HepG2 (cell line): Measurements from ENCODE around the gene CSNK1G3. TPM values are rescaled to one million over a fixed set of nuclear protein-coding genes. Genes with fewer than 3 reads are reported as not detected.

Source experiments
- ATAC-seq: fragments of 200-7000 bp; cut with Tn5 transposase; 3 replicates; pipeline ENCODE4 v1.9.1; 2020; ENCODE audit warnings: mild to moderate bottlenecking, moderate library complexity
- BruUV-seq: library from RNA; stranded (reverse); fragments of 400-500 nt; replicated peaks from 2 replicates; lab custom pipeline; 2021; lab: Mats Ljungman, UMichigan
- CTCF ChIA-PET: fragments of 300-600 bp; formaldehyde crosslinking; extraction: SDS; loops from one replicate; lab custom pipeline; 2021; ENCODE audit warnings: low total read pairs, inconsistent platforms, low intra/inter-chr PET ratio; lab: Yijun Ruan, JAX
- POLR2A ChIA-PET: fragments of 350-600 bp; sonication (Branson Sonifier 250); formaldehyde crosslinking; loops from one replicate; lab custom pipeline; 2020; ENCODE audit warnings: antibody characterized with exemption, inconsistent platforms; lab: Yijun Ruan, JAX
- DNase-seq: peaks from one replicate; pipeline ENCODE4 v3.0.0-alpha.2; 2015; ENCODE audit warnings: low spot score
- FAIRE-seq: peaks from 3 replicates; lab custom pipeline; 2011; peaks lifted over from hg19 to GRCh38; lab: Jason Lieb, UNC
- H2AFZ ChIP-seq: one replicate; pipeline ENCODE4 v1.6.1; 2011; ENCODE audit warnings: low read length, inconsistent platforms
- H3K27ac ChIP-seq: fragments of 300-600 bp; 3 replicates; pipeline ENCODE4 v1.8.0; 2011; ENCODE audit warnings: mixed run types, mild to moderate bottlenecking, mixed read lengths, low read length, inconsistent platforms; ENCODE audit not compliant: insufficient read depth; ENCODE audit errors: extremely low read length
- H3K27me3 ChIP-seq, 2 experiments: fragments of 200-600 bp in 1 of 2; 2 replicates in 1 of 2; 3 replicates in 1 of 2; pipeline versions ENCODE4 v1.6.0 to v1.8.0; 2011; ENCODE audit warnings: low read length in 2 of 2, mild to moderate bottlenecking in 2 of 2, moderate library complexity in 2 of 2, inconsistent platforms in 1 of 2; ENCODE audit not compliant: insufficient read depth in 2 of 2, control insufficient read depth in 1 of 2
- H3K36me3 ChIP-seq, 2 experiments: fragments of 200-600 bp in 1 of 2; replicated peaks in 1 of 2; 2 replicates in 1 of 2; 3 replicates in 1 of 2; pipeline versions ENCODE4 v1.5.1 to v1.8.0; 2011; ENCODE audit warnings: low read length in 2 of 2, inconsistent platforms in 1 of 2; ENCODE audit not compliant: insufficient read depth in 2 of 2, control insufficient read depth in 1 of 2
- H3K4me1 ChIP-seq: 2 replicates; pipeline ENCODE4 v1.5.1; 2012; ENCODE audit warnings: low read length, inconsistent platforms; ENCODE audit not compliant: insufficient read depth
- H3K4me2 ChIP-seq: 2 replicates; pipeline ENCODE4 v1.6.0; 2011; ENCODE audit warnings: low read depth, low read length, inconsistent platforms
- H3K4me3 ChIP-seq, 3 experiments: fragments of 200-600 bp in 1 of 3; sonication (generic), shearing (Covaris generic) in 1 of 3; replicated peaks in 1 of 3; 2 replicates each; pipeline ENCODE4 v1.5.1; 2011 to 2016; ENCODE audit warnings: low read length in 3 of 3, inconsistent platforms in 2 of 3, low read depth in 2 of 3, mild to moderate bottlenecking in 2 of 3, control low read depth in 1 of 3, mixed read lengths in 1 of 3; ENCODE audit not compliant: insufficient read depth in 1 of 3
- H3K79me2 ChIP-seq: one replicate; pipeline ENCODE4 v1.6.1; 2011; ENCODE audit warnings: low read length, inconsistent platforms; ENCODE audit not compliant: insufficient read depth
- H3K9ac ChIP-seq: 2 replicates; pipeline ENCODE4 v1.6.0; 2011; ENCODE audit warnings: mild to moderate bottlenecking, low read depth, low read length, inconsistent platforms; ENCODE audit not compliant: insufficient read depth
- H3K9me3 ChIP-seq: 2 replicates; pipeline ENCODE4 v1.5.1; 2012; ENCODE audit warnings: mild to moderate bottlenecking, low read length
- H4K20me1 ChIP-seq: 2 replicates; pipeline ENCODE4 v1.6.0; 2011; ENCODE audit warnings: inconsistent platforms, mild to moderate bottlenecking, low read length, moderate library complexity; ENCODE audit not compliant: insufficient read depth
- AKAP8 ChIP-seq: sonication (generic); formaldehyde crosslinking; IDR thresholded peaks from 2 replicates; pipeline ENCODE4 v1.5.1; 2020; ENCODE audit warnings: mild to moderate bottlenecking, missing genetic modification reagents
- CCDC6 ChIP-seq: sonication (generic); formaldehyde crosslinking; IDR thresholded peaks from 2 replicates; pipeline ENCODE4 v1.8.1; 2022; ENCODE audit warnings: mild to moderate bottlenecking, missing genetic modification reagents, moderate library complexity
- CREB1 ChIP-seq, 2 experiments: fragments of 450-650 bp in 1 of 2; IDR thresholded peaks; 2 replicates each; pipeline ENCODE4 v1.6.1; 2016 to 2017; ENCODE audit warnings: control low read depth in 1 of 2, mild to moderate bottlenecking in 1 of 2, missing compliant biosample characterization in 1 of 2, missing genetic modification characterization in 1 of 2
- GPN1 ChIP-seq: sonication (generic); formaldehyde crosslinking; IDR thresholded peaks from 2 replicates; pipeline ENCODE4 v1.5.1; 2020; ENCODE audit warnings: missing genetic modification reagents, borderline replicate concordance
- HNRNPL ChIP-seq: fragments of 200-400 bp; formaldehyde crosslinking; IDR thresholded peaks from 2 replicates; pipeline ENCODE4 v1.6.1; 2017; ENCODE audit warnings: mild to moderate bottlenecking, low read depth, low read length
- ISX ChIP-seq: sonication (generic); formaldehyde crosslinking; conservative IDR thresholded peaks from 2 replicates; pipeline ENCODE4 v1.5.0; 2020; ENCODE audit warnings: missing genetic modification reagents
- KDM6A ChIP-seq: IDR thresholded peaks from 2 replicates; pipeline ENCODE4 v1.6.1; 2016; ENCODE audit warnings: low read depth
- NFKBIZ ChIP-seq: IDR thresholded peaks from 2 replicates; pipeline ENCODE4 v1.6.1; 2018; ENCODE audit warnings: missing genetic modification reagents, missing compliant biosample characterization
- PRPF4 ChIP-seq: fragments of 200-400 bp; formaldehyde crosslinking; IDR thresholded peaks from 2 replicates; pipeline ENCODE4 v1.6.1; 2016; ENCODE audit warnings: low read length, low read depth; ENCODE audit not compliant: poor library complexity, severe bottlenecking
- SRSF9 ChIP-seq: fragments of 200-400 bp; formaldehyde crosslinking; IDR thresholded peaks from 2 replicates; pipeline ENCODE4 v1.6.1; 2018; ENCODE audit warnings: borderline replicate concordance, mild to moderate bottlenecking, low read depth, low read length; ENCODE audit not compliant: insufficient read depth, poor library complexity, severe bottlenecking
- SRY ChIP-seq: sonication (generic); formaldehyde crosslinking; IDR thresholded peaks from 2 replicates; pipeline ENCODE4 v1.8.0; 2022; ENCODE audit warnings: mild to moderate bottlenecking, missing genetic modification reagents
- TAF15 ChIP-seq: fragments of 200-400 bp; formaldehyde crosslinking; IDR thresholded peaks from one replicate; pipeline ENCODE4 v1.6.1; 2018; ENCODE audit warnings: mild to moderate bottlenecking, low read depth, low read length; ENCODE audit not compliant: poor library complexity, severe bottlenecking
- TGIF2 ChIP-seq: IDR thresholded peaks from 2 replicates; pipeline ENCODE4 v1.6.1; 2016; ENCODE audit warnings: control low read depth, missing compliant biosample characterization
- YEATS2 ChIP-seq: sonication (generic); formaldehyde crosslinking; IDR thresholded peaks from 2 replicates; pipeline ENCODE4 v1.4.0; 2020; ENCODE audit warnings: missing genetic modification reagents, borderline replicate concordance
- ZNF329 ChIP-seq: sonication (generic); formaldehyde crosslinking; IDR thresholded peaks from 2 replicates; pipeline ENCODE4 v1.9.0; 2021; ENCODE audit warnings: low read depth, mild to moderate bottlenecking, missing genetic modification reagents
- ZNF431 ChIP-seq: sonication (generic); formaldehyde crosslinking; IDR thresholded peaks from 2 replicates; pipeline ENCODE4 v1.9.0; 2022; ENCODE audit warnings: missing genetic modification reagents, low read depth, mild to moderate bottlenecking, borderline replicate concordance
- ZNF616 ChIP-seq: sonication (generic); formaldehyde crosslinking; IDR thresholded peaks from 2 replicates; pipeline ENCODE4 v1.5.0; 2020; ENCODE audit warnings: low read depth, mild to moderate bottlenecking, missing genetic modification reagents
- ZNF766 ChIP-seq: sonication (generic); formaldehyde crosslinking; IDR thresholded peaks from 2 replicates; pipeline ENCODE4 v1.5.0; 2020; ENCODE audit warnings: missing genetic modification reagents, borderline replicate concordance
- ZNF83 ChIP-seq: sonication (generic); formaldehyde crosslinking; IDR thresholded peaks from 2 replicates; pipeline ENCODE4 v1.4.0; 2020; ENCODE audit warnings: missing genetic modification reagents, mild to moderate bottlenecking, borderline replicate concordance
- ZNF879 ChIP-seq: sonication (generic); formaldehyde crosslinking; IDR thresholded peaks from 2 replicates; pipeline ENCODE4 v1.8.1; 2023; ENCODE audit warnings: missing genetic modification reagents
- ZZZ3 ChIP-seq: sonication (generic); formaldehyde crosslinking; IDR thresholded peaks from 2 replicates; pipeline ENCODE4 v1.4.0; 2020; ENCODE audit warnings: missing genetic modification reagents, mild to moderate bottlenecking, borderline replicate concordance
- in situ Hi-C: cut with HindIII; loops from 2 replicates; pipeline ENCODE4 v1.10.0; 2017; ENCODE audit warnings: low pct_unique_long_range_greater_than_20kb; ENCODE audit not compliant: extremely low pct_ligation_motif_present
- intact Hi-C: fragments of 100-400 bp; cut with micrococcal nuclease; formaldehyde crosslinking; loops from one replicate; pipeline ENCODE4 v1.10.0; 2022; ENCODE audit not compliant: unreplicated experiment
- polyA plus RNA-seq, 8 experiments: library from polyadenylated mRNA; depleted of rRNA in 3 of 8; stranded (reverse) in 7 of 8; unstranded in 1 of 8; fragments of >200 nt; fragmentation: Illumina TruSeq in 4 of 8; extraction: Trizol in 4 of 8; gene quantifications; 2 replicates each; pipeline versions ENCODE4 v1.2.1 to v1.2.3, GENCODE V29; 2011 to 2016; ENCODE audit warnings: low read depth in 4 of 8, missing spikeins in 1 of 8, mixed read lengths in 1 of 8; ENCODE audit not compliant: insufficient read depth in 1 of 8
- total RNA-seq, 5 experiments: library from RNA; depleted of rRNA; stranded (reverse); fragments of >200 nt; fragmentation: Illumina TruSeq; extraction: Trizol; gene quantifications; 2 replicates each; pipeline ENCODE4 v1.2.3, GENCODE V29; 2016; ENCODE audit warnings: low read depth in 1 of 5
- TF ChIP-seq, protein P1 (sequence below): sonication (generic); formaldehyde crosslinking; IDR thresholded peaks from 2 replicates; pipeline ENCODE4 v1.8.0; 2022; ENCODE audit warnings: mild to moderate bottlenecking, missing genetic modification reagents, moderate library complexity
- TF ChIP-seq, protein P2 (sequence below): sonication (generic); formaldehyde crosslinking; IDR thresholded peaks from 2 replicates; pipeline ENCODE4 v1.5.0; 2020; ENCODE audit warnings: mild to moderate bottlenecking, missing genetic modification reagents, borderline replicate concordance

The CSNK1G3 gene
- total and polyA plus RNA-seq, 2 of the 13 experiments (the other 11 are each of a cell fraction or from before 2014, with no cell fraction given) = 11.3 to 31.5 TPM

GRCh38 chr5:123561230-123561629, 49.3 kb downstream of the CSNK1G3 start (continued):
- TF ChIP-seq YEATS2 (CRISPR knock-in tag) (no peak), ZNF879 (CRISPR knock-in tag) (no peak), PRPF4 (no peak), CREB1 (IDR thresholded peaks at IDR 0.05) (no peak), CREB1 (CRISPR knock-in tag; IDR thresholded peaks at IDR 0.05) (no peak), TAF15 (no peak), ZNF83 (CRISPR knock-in tag) (no peak), AKAP8 (CRISPR knock-in tag) (no peak), KDM6A (CRISPR knock-in tag) (no peak)

DNA sequence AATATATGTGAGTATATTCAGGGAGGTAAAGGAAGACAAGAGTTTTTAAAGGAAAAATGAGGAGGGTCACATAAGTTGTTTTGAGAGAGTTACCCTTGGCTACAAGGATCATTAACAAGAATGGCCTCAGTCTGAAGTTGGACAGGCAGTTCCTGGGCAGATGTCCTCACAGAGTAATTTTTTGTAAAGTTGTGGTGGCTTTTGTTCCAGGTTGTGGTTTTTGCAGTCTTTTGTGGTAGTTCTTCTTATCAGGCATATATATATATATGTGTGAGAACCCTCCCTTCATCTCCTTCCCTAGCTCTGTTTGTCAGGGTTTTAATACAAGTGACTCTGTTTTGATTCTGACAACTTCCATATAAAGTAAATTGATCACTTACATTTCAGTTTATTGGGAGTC, 60.0 kb downstream of the CSNK1G3 start:
- no peak overlapping the region for H3K4me2 ChIP-seq
- H3K27me3 ChIP-seq = no peaks in the 10 kb centered on the region
- POLR2A ChIA-PET = no interaction called here
- intact Hi-C loops = no loop called here
- no peak overlapping the region for H3K9ac ChIP-seq
- H3K4me3 ChIP-seq = no peak overlapping the region
- CTCF ChIA-PET = no interaction called here
- peaks cover 0 to 2% of the 10 kb centered on the region in 2 experiments; a peak in 1 of 5 replicates for H3K36me3 ChIP-seq
- H4K20me1 ChIP-seq = 0 out of 2 replicates have a peak, but pooled peaks cover 2% of the 10 kb centered on the region
- no peak overlapping the region for H3K27ac ChIP-seq
- in situ Hi-C loops = no loop called here
- no peak for DNase-seq
- H3K79me2 ChIP-seq = no peaks in the 10 kb centered on the region
- no peak overlapping the region for H2AFZ ChIP-seq
- no peak for ATAC-seq
- BruUV-seq = no TSS peak
- no peaks in the 10 kb centered on the region for H3K9me3 ChIP-seq
- no peaks in the 10 kb centered on the region for H3K4me1 ChIP-seq
- TF ChIP-seq HNRNPL (no peak), CCDC6 (no peak), NFKBIZ (CRISPR knock-in tag) (no peak), SRSF9 (no peak), ZNF329 (CRISPR knock-in tag) (no peak), GPN1 (CRISPR knock-in tag) (no peak), ZNF766 (CRISPR knock-in tag) (no peak), ZNF431 (CRISPR knock-in tag) (no peak), TGIF2 (CRISPR knock-in tag) (no peak), ISX (CRISPR knock-in tag) (no peak), ZNF616 (no peak), ZZZ3 (CRISPR knock-in tag) (no peak), SRY (CRISPR knock-in tag) (no peak)
- TF ChIP-seq, protein P1, sequence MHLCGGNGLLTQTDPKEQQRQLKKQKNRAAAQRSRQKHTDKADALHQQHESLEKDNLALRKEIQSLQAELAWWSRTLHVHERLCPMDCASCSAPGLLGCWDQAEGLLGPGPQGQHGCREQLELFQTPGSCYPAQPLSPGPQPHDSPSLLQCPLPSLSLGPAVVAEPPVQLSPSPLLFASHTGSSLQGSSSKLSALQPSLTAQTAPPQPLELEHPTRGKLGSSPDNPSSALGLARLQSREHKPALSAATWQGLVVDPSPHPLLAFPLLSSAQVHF (CRISPR knock-in tag) = no peak
- TF ChIP-seq, protein P2, sequence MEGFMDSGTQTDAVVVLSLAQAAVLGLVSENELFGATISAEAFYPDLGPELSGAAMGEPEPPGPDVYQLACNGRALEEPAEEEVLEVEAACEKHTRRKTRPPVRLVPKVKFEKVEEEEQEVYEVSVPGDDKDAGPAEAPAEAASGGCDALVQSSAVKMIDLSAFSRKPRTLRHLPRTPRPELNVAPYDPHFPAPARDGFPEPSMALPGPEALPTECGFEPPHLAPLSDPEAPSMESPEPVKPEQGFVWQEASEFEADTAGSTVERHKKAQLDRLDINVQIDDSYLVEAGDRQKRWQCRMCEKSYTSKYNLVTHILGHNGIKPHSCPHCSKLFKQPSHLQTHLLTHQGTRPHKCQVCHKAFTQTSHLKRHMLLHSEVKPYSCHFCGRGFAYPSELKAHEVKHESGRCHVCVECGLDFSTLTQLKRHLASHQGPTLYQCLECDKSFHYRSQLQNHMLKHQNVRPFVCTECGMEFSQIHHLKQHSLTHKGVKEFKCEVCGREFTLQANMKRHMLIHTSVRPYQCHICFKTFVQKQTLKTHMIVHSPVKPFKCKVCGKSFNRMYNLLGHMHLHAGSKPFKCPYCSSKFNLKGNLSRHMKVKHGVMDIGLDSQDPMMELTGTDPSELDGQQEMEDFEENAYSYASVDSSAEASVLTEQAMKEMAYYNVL (CRISPR knock-in tag) = no peak
- no peak for FAIRE-seq
